ENCODE data around the gene PTPN12. TPM values are rescaled to one million over a fixed set of nuclear protein-coding genes. Genes with fewer than 3 reads are reported as not detected.

The PTPN12 gene
- total RNA-seq, 1 donor from 2014 or later: 25.5 TPM

GRCh38 chr7:77626586-77627308, 89.7 kb downstream of the PTPN12 start:
- TF ChIP-seq CTCF (conservative IDR thresholded peaks at IDR 0.05; ENCODE audit: low read depth, low read length): no peak
- DNase-seq (ENCODE audit: low read depth): no peak
- no peak overlapping the region for H3K4me3 ChIP-seq (ENCODE audit: low read depth, low read length)

DNA sequence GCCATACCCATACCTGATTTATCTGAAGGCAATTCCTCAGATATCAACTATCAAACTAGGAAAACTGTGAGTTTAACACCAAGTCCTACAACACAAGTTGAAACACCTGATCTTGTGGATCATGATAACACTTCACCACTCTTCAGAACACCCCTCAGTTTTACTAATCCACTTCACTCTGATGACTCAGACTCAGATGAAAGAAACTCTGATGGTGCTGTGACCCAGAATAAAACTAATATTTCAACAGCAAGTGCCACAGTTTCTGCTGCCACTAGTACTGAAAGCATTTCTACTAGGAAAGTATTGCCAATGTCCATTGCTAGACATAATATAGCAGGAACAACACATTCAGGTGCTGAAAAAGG, 90.2 kb downstream of the PTPN12 start:
- no peak for TF ChIP-seq CTCF (conservative IDR thresholded peaks at IDR 0.05; ENCODE audit: low read depth, low read length)
- no peak overlapping the region for H3K4me3 ChIP-seq (ENCODE audit: low read depth, low read length)
- DNase-seq (ENCODE audit: low read depth): no peak

DNA sequence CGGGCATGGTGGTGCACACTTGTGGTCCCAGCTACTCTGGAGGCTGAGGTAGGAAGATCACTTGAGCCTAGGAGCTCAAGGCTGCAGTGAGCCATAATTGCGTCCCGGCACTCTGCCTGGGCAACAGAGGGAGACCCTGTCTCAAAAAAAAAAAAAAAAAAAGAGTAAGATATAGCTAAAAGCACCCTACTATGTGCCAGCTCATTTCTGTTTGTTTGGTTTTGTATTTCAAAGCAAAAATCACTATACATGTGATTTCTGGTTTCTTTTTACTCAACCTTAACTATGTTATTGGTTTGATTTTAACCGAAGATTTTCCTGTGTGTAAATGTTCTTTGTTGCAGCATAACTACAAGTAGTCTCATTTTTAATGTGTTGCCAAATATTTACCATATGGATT, 92.7 kb downstream of the PTPN12 start:
- no peak overlapping the region for H3K4me3 ChIP-seq (ENCODE audit: low read depth, low read length)
- TF ChIP-seq CTCF (conservative IDR thresholded peaks at IDR 0.05; ENCODE audit: low read depth, low read length): no peak
- DNase-seq (ENCODE audit: low read depth): no peak

- TF ChIP-seq CTCF (conservative IDR thresholded peaks at IDR 0.05; ENCODE audit: low read depth, low read length): no peak
- DNase-seq (ENCODE audit: low read depth): no peak
- H3K4me3 ChIP-seq (ENCODE audit: low read depth, low read length): no peak overlapping the region
Observed at GRCh38 chr7:77631820-77632219, 94.7 kb downstream of the PTPN12 start.

DNA sequence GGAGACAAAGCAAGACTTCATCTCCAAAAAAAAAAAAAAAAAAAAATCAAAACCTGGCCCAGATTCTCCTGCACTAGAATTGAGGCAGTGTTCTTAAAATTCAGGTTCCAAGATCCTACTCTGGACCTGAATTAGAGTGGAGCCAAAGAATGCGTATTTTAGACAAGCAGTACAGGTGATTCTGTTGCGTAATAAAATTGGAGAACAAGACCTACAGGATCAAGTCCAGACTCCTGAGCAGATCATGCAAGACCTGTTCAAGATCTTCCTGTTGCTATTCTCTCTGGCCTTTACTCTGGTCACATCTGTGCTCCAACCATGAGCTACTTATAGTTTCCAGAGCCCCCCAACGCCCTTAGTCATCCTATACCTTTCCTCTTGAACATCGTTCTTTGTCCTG, 107.7 kb downstream of the PTPN12 start:
- DNase-seq (ENCODE audit: low read depth): no peak
- no peak overlapping the region for H3K4me3 ChIP-seq (ENCODE audit: low read depth, low read length)
- TF ChIP-seq CTCF (conservative IDR thresholded peaks at IDR 0.05; ENCODE audit: low read depth, low read length): no peak

GRCh38 chr7:77648742-77649338, 111.7 kb downstream of the PTPN12 start:
- TF ChIP-seq CTCF (conservative IDR thresholded peaks at IDR 0.05; ENCODE audit: low read depth, low read length): no peak
- no peak overlapping the region for H3K4me3 ChIP-seq (ENCODE audit: low read depth, low read length)
- no peak for DNase-seq (ENCODE audit: low read depth)
